K562 (cell line): ENCODE data around the gene GOT1. TPM values are rescaled to one million over a fixed set of nuclear protein-coding genes. Genes with fewer than 3 reads are reported as not detected.

Source experiments
- ATAC-seq: fragments of 200-7000 bp; cut with Tn5 transposase; 3 replicates; pipeline ENCODE4 v1.9.1; 2020; ENCODE audit warnings: moderate library complexity
- BruUV-seq: library from RNA; stranded (reverse); fragments of 400-500 nt; replicated peaks from 2 replicates; lab custom pipeline; 2021; lab: Mats Ljungman, UMichigan
- CTCF ChIA-PET: fragments of 300-600 bp; formaldehyde crosslinking; extraction: SDS; loops from one replicate; lab custom pipeline; 2021; ENCODE audit warnings: low intra/inter-chr PET ratio; lab: Yijun Ruan, JAX
- POLR2A ChIA-PET: fragments of 300-600, 350-650 bp; sonication (Branson Sonifier 250); formaldehyde crosslinking; extraction: SDS; loops from one replicate; lab custom pipeline; 2021; ENCODE audit warnings: antibody characterized with exemption, inconsistent platforms; lab: Yijun Ruan, JAX
- DNase-seq, 4 experiments: peaks; one replicate each; pipeline versions ENCODE4 v3.0.0 to v3.0.0-alpha.2; 2011 to 2018; ENCODE audit warnings: low spot score in 3 of 4, mixed read lengths in 3 of 4; ENCODE audit errors: extremely low read depth in 1 of 4
- FAIRE-seq: peaks from 2 replicates; lab custom pipeline; 2011; peaks lifted over from hg19 to GRCh38; lab: Jason Lieb, UNC
- H2AFZ ChIP-seq: 2 replicates; pipeline ENCODE4 v1.6.0; 2011; ENCODE audit warnings: low read depth, low read length, control low read depth, inconsistent platforms
- H3K27ac ChIP-seq: fragments of 200-600 bp; 3 replicates; pipeline ENCODE4 v1.8.0; 2011; ENCODE audit warnings: low read depth, mild to moderate bottlenecking, control low read depth, inconsistent platforms, low read length, moderate library complexity, mixed read lengths; ENCODE audit errors: extremely low read depth
- H3K27me3 ChIP-seq, 2 experiments: fragments of 300-600 bp in 1 of 2; 2 replicates in 1 of 2; 3 replicates in 1 of 2; pipeline versions ENCODE4 v1.6.0 to v1.8.0; 2011; ENCODE audit warnings: inconsistent platforms in 2 of 2, low read length in 2 of 2, mild to moderate bottlenecking in 1 of 2, mixed read lengths in 1 of 2, moderate library complexity in 1 of 2; ENCODE audit not compliant: control insufficient read depth in 2 of 2, insufficient read depth in 2 of 2
- H3K36me3 ChIP-seq: fragments of 300-600 bp; 3 replicates; pipeline ENCODE4 v1.8.0; 2011; ENCODE audit warnings: mild to moderate bottlenecking, low read length, inconsistent platforms; ENCODE audit not compliant: control insufficient read depth, insufficient read depth
- H3K4me1 ChIP-seq, 2 experiments: fragments of 200-600 bp in 1 of 2; replicated peaks in 1 of 2; 2 replicates in 1 of 2; 3 replicates in 1 of 2; pipeline versions ENCODE4 v1.5.1 to v1.8.0; 2011; ENCODE audit warnings: inconsistent platforms in 2 of 2, low read length in 2 of 2, mild to moderate bottlenecking in 1 of 2, mixed read lengths in 1 of 2, moderate library complexity in 1 of 2; ENCODE audit not compliant: control insufficient read depth in 2 of 2, insufficient read depth in 2 of 2
- H3K4me2 ChIP-seq: 2 replicates; pipeline ENCODE4 v1.6.1; 2011; ENCODE audit warnings: low read length, control low read depth, inconsistent platforms, mixed read lengths; ENCODE audit not compliant: insufficient read depth
- H3K4me3 ChIP-seq: fragments of 200-600 bp; sonication (generic), shearing (Covaris generic); 2 replicates; pipeline ENCODE4 v1.5.1; 2016; ENCODE audit warnings: control low read depth, inconsistent platforms
- H3K79me2 ChIP-seq: fragments of 200-600 bp; 3 replicates; pipeline ENCODE4 v1.8.0; 2011; ENCODE audit warnings: low read length, inconsistent platforms; ENCODE audit not compliant: control insufficient read depth, insufficient read depth
- H3K9ac ChIP-seq, 2 experiments: 2 replicates each; pipeline versions ENCODE4 v1.6.0 to v1.6.1; 2011; ENCODE audit warnings: low read depth in 2 of 2, low read length in 2 of 2, control low read depth in 1 of 2, inconsistent platforms in 1 of 2, mild to moderate bottlenecking in 1 of 2, mixed read lengths in 1 of 2; ENCODE audit not compliant: insufficient read depth in 1 of 2
- H3K9me1 ChIP-seq: one replicate; pipeline ENCODE4 v1.6.0; 2011; ENCODE audit warnings: inconsistent platforms, mild to moderate bottlenecking, low read length, moderate library complexity; ENCODE audit not compliant: control insufficient read depth, insufficient read depth
- H3K9me3 ChIP-seq: replicated peaks from 2 replicates; pipeline ENCODE4 v1.5.1; 2011; ENCODE audit warnings: low read depth, low read length, inconsistent platforms; ENCODE audit not compliant: control insufficient read depth, insufficient read depth
- H4K20me1 ChIP-seq: replicated peaks from 2 replicates; pipeline ENCODE4 v1.6.1; 2011; ENCODE audit warnings: low read length, inconsistent platforms, mixed read lengths; ENCODE audit not compliant: control insufficient read depth, insufficient read depth
- ELK1 ChIP-seq: sonication (generic); formaldehyde crosslinking; IDR thresholded peaks from 2 replicates; pipeline ENCODE4 v1.8.1; 2022; ENCODE audit warnings: missing genetic modification reagents
- FIP1L1 ChIP-seq: fragments of 200-400 bp; formaldehyde crosslinking; IDR thresholded peaks from 2 replicates; pipeline ENCODE4 v1.6.1; 2018; ENCODE audit warnings: mild to moderate bottlenecking, low read depth, low read length; ENCODE audit not compliant: poor library complexity, severe bottlenecking
- NCOR1 ChIP-seq: fragments of 450-650 bp; IDR thresholded peaks from 2 replicates; pipeline ENCODE4 v1.6.1; 2016; ENCODE audit warnings: mild to moderate bottlenecking, moderate library complexity
- PCBP1 ChIP-seq: fragments of 200-400 bp; formaldehyde crosslinking; IDR thresholded peaks from 2 replicates; pipeline ENCODE4 v1.6.1; 2018; ENCODE audit warnings: mild to moderate bottlenecking, low read depth, low read length; ENCODE audit not compliant: poor library complexity, severe bottlenecking
- ZNF134 ChIP-seq: fragments of 250-450 bp; sonication (Bioruptor Pico); conservative IDR thresholded peaks from 2 replicates; pipeline ENCODE4 v1.4.0; 2020
- ZNF184 ChIP-seq: sonication (generic); formaldehyde crosslinking; IDR thresholded peaks from 2 replicates; pipeline ENCODE4 v1.5.0; 2020; ENCODE audit warnings: missing genetic modification reagents
- ZNF384 ChIP-seq: IDR thresholded peaks from 2 replicates; pipeline ENCODE4 v1.6.1; 2012; ENCODE audit warnings: low read depth, low read length, improper control_type of control experiment
- ZNF707 ChIP-seq: fragments of 250-450 bp; sonication (Bioruptor Pico); conservative IDR thresholded peaks from 2 replicates; pipeline ENCODE4 v1.8.0; 2022; ENCODE audit warnings: inconsistent platforms, mild to moderate bottlenecking, moderate library complexity
- WGBS: fragments of 100-300 bp; shearing (Covaris generic); methylation state at CpG from one replicate; pipeline ENCODE4 v1.1.6; 2016; ENCODE audit warnings: low coverage, mixed read lengths; ENCODE audit not compliant: insufficient coverage; ENCODE audit errors: missing lambda C conversion rate; 5-methylcytosine and 5-hydroxymethylcytosine counted together
- in situ Hi-C: fragments of 300-500 bp; cut with MboI; formaldehyde crosslinking; loops from 4 replicates; pipeline ENCODE4 v1.15.0; 2018; ENCODE audit warnings: inconsistent platforms, mixed read lengths
- intact Hi-C: fragments of 100-400 bp; cut with micrococcal nuclease; formaldehyde crosslinking; loops from 2 replicates; pipeline ENCODE4 v1.14.2; 2022
- polyA plus RNA-seq, 8 experiments: library from polyadenylated mRNA; depleted of rRNA in 4 of 8; stranded (reverse) in 5 of 8; unstranded in 3 of 8; fragments of >200 nt; fragmentation: Nextera tagmentation in 2 of 8; fragmentation: Illumina TruSeq in 1 of 8; extraction: Ambion mirVana in 2 of 8; extraction: Trizol in 1 of 8; gene quantifications; 2 replicates each; pipeline versions ENCODE4 v1.2.1 to v1.2.3, GENCODE V29; 2011 to 2014; ENCODE audit warnings: inconsistent platforms in 1 of 8, missing spikeins in 1 of 8
- total RNA-seq, 7 experiments: library from RNA; depleted of rRNA in 6 of 7; stranded (reverse); fragments of >200 nt in 6 of 7; fragmentation: Illumina TruSeq in 2 of 7; extraction: Trizol in 2 of 7; gene quantifications; 2 replicates each; pipeline versions ENCODE4 v1.2.1 to v1.2.3, GENCODE V29; 2011 to 2021; ENCODE audit warnings: low replicate concordance in 1 of 7
- TF ChIP-seq, protein P1 (sequence below): sonication (generic); formaldehyde crosslinking; IDR thresholded peaks from 2 replicates; pipeline ENCODE4 v1.8.0; 2023; ENCODE audit warnings: mild to moderate bottlenecking, missing genetic modification reagents
- TF ChIP-seq, protein P2 (sequence below): IDR thresholded peaks from 2 replicates; pipeline ENCODE4 v1.6.1; 2016; ENCODE audit warnings: missing genetic modification characterization, missing compliant biosample characterization

GOT1 gene
- total and polyA plus RNA-seq, 9 of the 15 experiments (the other 6 are each of a cell fraction or from before 2014, with no cell fraction given) = 55.7 to 166 (median 75.4) TPM

DNA sequence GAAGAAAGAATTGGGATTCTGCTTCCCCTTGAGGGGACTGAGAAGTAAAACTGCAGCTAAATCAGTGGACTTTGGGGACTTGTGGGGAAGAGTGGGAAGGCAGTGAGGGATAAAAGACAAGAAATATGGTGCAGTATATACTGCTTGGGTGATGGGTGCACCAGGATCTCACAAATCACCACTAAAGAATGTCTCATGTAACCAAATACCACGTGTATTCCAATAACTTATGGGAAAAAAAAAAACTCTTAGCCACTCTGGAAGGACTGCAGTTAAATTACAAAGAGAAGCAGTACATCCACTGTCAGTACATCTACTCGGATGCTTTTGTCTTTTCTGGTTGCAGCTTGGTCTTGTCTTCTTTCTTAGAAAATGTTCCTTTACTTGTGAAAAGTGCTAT, 27.4 kb upstream of the GOT1 start:
- Histone ChIP-seq H3K27me3 (peaks cover 6 to 16% of the 10 kb centered on the region in 2 experiments; a peak in 3 of 5 replicates), H3K27ac (no peak overlapping the region), H3K9ac (no peak overlapping the region), H3K4me1 (no peaks in the 10 kb centered on the region), H3K9me1 (no peaks in the 10 kb centered on the region), H3K4me3 (no peak overlapping the region), H4K20me1 (no peaks in the 10 kb centered on the region), H2AFZ (no peak overlapping the region), H3K9me3 (no peaks in the 10 kb centered on the region), H3K79me2 (no peaks in the 10 kb centered on the region), H3K36me3 (no peaks in the 10 kb centered on the region), H3K4me2 (no peak overlapping the region)
- ChIA-PET POLR2A (interaction anchor here (1.2 kb wide), 1 partner anchor 27 kb away, joined by 3 read pairs; no protein-coding TSS in a partner anchor), CTCF (no interaction called here)
- in situ Hi-C loops (no loop called here), intact Hi-C loops (no loop called here)
- FAIRE-seq = no peak
- no peak for ATAC-seq
- WGBS = 0% methylated on average over 2 of the region's 2 CpGs
- no peak for DNase-seq
- BruUV-seq = no TSS peak
- TF ChIP-seq ELK1 (no peak), FIP1L1 (no peak), ZNF707 (CRISPR knock-in tag) (no peak)

DNA sequence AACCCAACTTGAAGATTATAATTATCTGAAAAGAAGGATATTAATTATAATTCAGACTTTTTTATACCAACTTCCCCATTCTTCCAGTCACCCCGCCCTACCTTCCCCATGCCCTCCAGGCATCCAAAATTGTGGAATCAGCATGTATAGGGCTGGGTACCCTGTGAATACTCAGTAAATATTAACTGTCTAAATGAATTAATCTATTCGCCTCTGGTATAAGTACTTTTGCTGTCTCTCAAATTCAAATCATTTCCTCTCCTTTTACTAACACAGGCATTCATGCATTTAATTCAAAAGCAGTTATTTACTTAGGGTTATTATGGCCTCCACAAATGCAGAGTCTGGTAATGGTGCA, 26.5 kb upstream of the GOT1 start:
- Histone ChIP-seq H3K9me1 (no peaks in the 10 kb centered on the region), H3K4me3 (no peak overlapping the region), H3K4me1 (no peaks in the 10 kb centered on the region), H3K27me3 (peaks cover 6 to 16% of the 10 kb centered on the region in 2 experiments; a peak in 3 of 5 replicates), H3K36me3 (no peaks in the 10 kb centered on the region), H3K9ac (no peak overlapping the region), H3K4me2 (no peak overlapping the region), H4K20me1 (no peaks in the 10 kb centered on the region), H3K9me3 (no peaks in the 10 kb centered on the region), H3K27ac (no peak overlapping the region), H2AFZ (no peak overlapping the region), H3K79me2 (no peaks in the 10 kb centered on the region)
- DNase-seq (no peak), FAIRE-seq (no peak), ATAC-seq (no peak)
- no TSS peak for BruUV-seq
- ChIA-PET CTCF (no interaction called here), POLR2A (no interaction called here)
- intact Hi-C loops (no loop called here), in situ Hi-C loops (no loop called here)
- WGBS = 0% methylated on average over 2 of the region's 2 CpGs
- no peak for TF ChIP-seq ZNF184 (CRISPR knock-in tag)
- TF ChIP-seq ZNF134 (CRISPR knock-in tag) = no peak
- TF ChIP-seq NCOR1 = no peak
- TF ChIP-seq, protein P1, sequence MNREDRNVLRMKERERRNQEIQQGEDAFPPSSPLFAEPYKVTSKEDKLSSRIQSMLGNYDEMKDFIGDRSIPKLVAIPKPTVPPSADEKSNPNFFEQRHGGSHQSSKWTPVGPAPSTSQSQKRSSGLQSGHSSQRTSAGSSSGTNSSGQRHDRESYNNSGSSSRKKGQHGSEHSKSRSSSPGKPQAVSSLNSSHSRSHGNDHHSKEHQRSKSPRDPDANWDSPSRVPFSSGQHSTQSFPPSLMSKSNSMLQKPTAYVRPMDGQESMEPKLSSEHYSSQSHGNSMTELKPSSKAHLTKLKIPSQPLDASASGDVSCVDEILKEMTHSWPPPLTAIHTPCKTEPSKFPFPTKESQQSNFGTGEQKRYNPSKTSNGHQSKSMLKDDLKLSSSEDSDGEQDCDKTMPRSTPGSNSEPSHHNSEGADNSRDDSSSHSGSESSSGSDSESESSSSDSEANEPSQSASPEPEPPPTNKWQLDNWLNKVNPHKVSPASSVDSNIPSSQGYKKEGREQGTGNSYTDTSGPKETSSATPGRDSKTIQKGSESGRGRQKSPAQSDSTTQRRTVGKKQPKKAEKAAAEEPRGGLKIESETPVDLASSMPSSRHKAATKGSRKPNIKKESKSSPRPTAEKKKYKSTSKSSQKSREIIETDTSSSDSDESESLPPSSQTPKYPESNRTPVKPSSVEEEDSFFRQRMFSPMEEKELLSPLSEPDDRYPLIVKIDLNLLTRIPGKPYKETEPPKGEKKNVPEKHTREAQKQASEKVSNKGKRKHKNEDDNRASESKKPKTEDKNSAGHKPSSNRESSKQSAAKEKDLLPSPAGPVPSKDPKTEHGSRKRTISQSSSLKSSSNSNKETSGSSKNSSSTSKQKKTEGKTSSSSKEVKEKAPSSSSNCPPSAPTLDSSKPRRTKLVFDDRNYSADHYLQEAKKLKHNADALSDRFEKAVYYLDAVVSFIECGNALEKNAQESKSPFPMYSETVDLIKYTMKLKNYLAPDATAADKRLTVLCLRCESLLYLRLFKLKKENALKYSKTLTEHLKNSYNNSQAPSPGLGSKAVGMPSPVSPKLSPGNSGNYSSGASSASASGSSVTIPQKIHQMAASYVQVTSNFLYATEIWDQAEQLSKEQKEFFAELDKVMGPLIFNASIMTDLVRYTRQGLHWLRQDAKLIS (CRISPR knock-in tag) = no peak
- no peak for TF ChIP-seq ZNF384
- TF ChIP-seq, protein P2, sequence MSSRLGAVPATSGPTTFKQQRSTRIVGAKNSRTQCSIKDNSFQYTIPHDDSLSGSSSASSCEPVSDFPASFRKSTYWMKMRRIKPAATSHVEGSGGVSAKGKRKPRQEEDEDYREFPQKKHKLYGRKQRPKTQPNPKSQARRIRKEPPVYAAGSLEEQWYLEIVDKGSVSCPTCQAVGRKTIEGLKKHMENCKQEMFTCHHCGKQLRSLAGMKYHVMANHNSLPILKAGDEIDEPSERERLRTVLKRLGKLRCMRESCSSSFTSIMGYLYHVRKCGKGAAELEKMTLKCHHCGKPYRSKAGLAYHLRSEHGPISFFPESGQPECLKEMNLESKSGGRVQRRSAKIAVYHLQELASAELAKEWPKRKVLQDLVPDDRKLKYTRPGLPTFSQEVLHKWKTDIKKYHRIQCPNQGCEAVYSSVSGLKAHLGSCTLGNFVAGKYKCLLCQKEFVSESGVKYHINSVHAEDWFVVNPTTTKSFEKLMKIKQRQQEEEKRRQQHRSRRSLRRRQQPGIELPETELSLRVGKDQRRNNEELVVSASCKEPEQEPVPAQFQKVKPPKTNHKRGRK = no peak
- no peak for TF ChIP-seq PCBP1
